Activated B cell treated with CpG ODN at 0.5 μM for 24 hours (primary cell): ENCODE results near the gene DENND5A. TPM values are rescaled to one million over a fixed set of nuclear protein-coding genes. Genes with fewer than 3 reads are reported as not detected.
"Not testable (repeated sequence)": the region's sequence is repeated elsewhere in the genome, so short reads cannot be mapped to it uniquely, and the experiment has no call there.

Experiments
- ATAC-seq: fragments of 200-7000 bp; cut with Tn5 transposase; one replicate; pipeline ENCODE4 v1.10.0; 2021; ENCODE audit warnings: low read depth, mild to moderate bottlenecking, moderate library complexity
- CTCF ChIA-PET: fragments of 350-600 bp; sonication (Branson Sonifier 250); formaldehyde crosslinking; loops from one replicate; lab custom pipeline; 2021; ENCODE audit warnings: antibody characterized with exemption; lab: Charles Lee
- POLR2A ChIA-PET: fragments of 350-600 bp; sonication (Branson Sonifier 250); formaldehyde crosslinking; loops from one replicate; lab custom pipeline; 2021; ENCODE audit warnings: antibody characterized with exemption; lab: Charles Lee
- DNase-seq: peaks from one replicate; pipeline ENCODE4 v3.0.0; 2022
- H3K27ac Mint-ChIP-seq: one replicate; pipeline ENCODE4 v1.8.0; 2020; ENCODE audit warnings: mixed read lengths
- H3K27me3 Mint-ChIP-seq: one replicate; pipeline ENCODE4 v1.8.0; 2021; ENCODE audit warnings: mixed read lengths
- H3K36me3 Mint-ChIP-seq: one replicate; pipeline ENCODE4 v1.8.0; 2021; ENCODE audit warnings: low read depth, mixed read lengths
- H3K4me1 Mint-ChIP-seq: one replicate; pipeline ENCODE4 v1.8.0; 2021; ENCODE audit warnings: mixed read lengths
- H3K4me3 Mint-ChIP-seq: one replicate; pipeline ENCODE4 v1.8.0; 2020; ENCODE audit warnings: mild to moderate bottlenecking, mixed read lengths
- H3K9me3 Mint-ChIP-seq: one replicate; pipeline ENCODE4 v1.8.0; 2020; ENCODE audit warnings: mixed read lengths
- CTCF ChIP-seq: fragments of 200-600 bp; IDR thresholded peaks from one replicate; pipeline ENCODE4 v1.8.0; 2022; ENCODE audit warnings: antibody characterized with exemption, mild to moderate bottlenecking
- intact Hi-C: fragments of 100-400 bp; cut with micrococcal nuclease; formaldehyde crosslinking; loops from one replicate; pipeline ENCODE4 v1.15.1; 2024
- total RNA-seq: library from RNA; stranded (reverse); gene quantifications from 2 replicates; pipeline ENCODE4 v1.2.3, GENCODE V29; 2022

The DENND5A gene
- total RNA-seq, 1 donor from 2014 or later, result 24.4 TPM

GRCh38 chr11:9225748-9226298 is 39.3 kb downstream of the DENND5A start:
- intact Hi-C loops, result no loop called here
- Mint-ChIP-seq H3K27me3 (no peaks in the 10 kb centered on the region), H3K4me1 (peaks cover 24% of the 10 kb centered on the region), H3K36me3 (no peaks in the 10 kb centered on the region), H3K9me3 (no peaks in the 10 kb centered on the region), H3K27ac (no peak overlapping the region), H3K4me3 (no peak overlapping the region)
- DNase-seq (no peak), ATAC-seq (no peak)
- ChIA-PET POLR2A (interaction anchor here (0.5 to 1.1 kb wide), 2 partner anchors 14 to 39 kb away, joined by 3 to 5 read pairs; no protein-coding TSS in a partner anchor), CTCF (no interaction called here)
- TF ChIP-seq CTCF, result no peak

GRCh38 chr11:9222654-9223053 is 42.5 kb downstream of the DENND5A start:
- ChIA-PET CTCF (no interaction called here), POLR2A (no interaction called here)
- no peaks in the 10 kb centered on the region for H3K36me3 Mint-ChIP-seq
- TF ChIP-seq CTCF, result no peak
- DNase-seq (no peak), ATAC-seq (no peak)
- H3K27me3 Mint-ChIP-seq, result no peaks in the 10 kb centered on the region
- H3K9me3 Mint-ChIP-seq, result no peaks in the 10 kb centered on the region
- no peak overlapping the region for H3K4me3 Mint-ChIP-seq
- H3K27ac Mint-ChIP-seq, result no peak overlapping the region
- peaks cover 21% of the 10 kb centered on the region for H3K4me1 Mint-ChIP-seq
- intact Hi-C loops, result no loop called here

GRCh38 chr11:9220853-9221252 is 44.3 kb downstream of the DENND5A start:
- H3K4me3 Mint-ChIP-seq, POLR2A ChIA-PET, CTCF ChIA-PET, intact Hi-C loops, H3K9me3 Mint-ChIP-seq, H3K27me3 Mint-ChIP-seq, H3K27ac Mint-ChIP-seq, H3K36me3 Mint-ChIP-seq, ATAC-seq, DNase-seq: not testable (repeated sequence)
- peaks cover 11% of the 10 kb centered on the region for H3K4me1 Mint-ChIP-seq

- Mint-ChIP-seq H3K27ac (no peak overlapping the region), H3K27me3 (no peaks in the 10 kb centered on the region), H3K4me3 (no peak overlapping the region), H3K9me3 (no peaks in the 10 kb centered on the region), H3K4me1 (peaks cover 16% of the 10 kb centered on the region), H3K36me3 (no peaks in the 10 kb centered on the region)
- intact Hi-C loops, result no loop called here
- DNase-seq, result no peak
- ChIA-PET CTCF (interaction anchor here (0.6 kb wide), 1 partner anchor 25 kb away, joined by 4 read pairs; no protein-coding TSS in a partner anchor), POLR2A (no interaction called here)
- TF ChIP-seq CTCF, result no peak
- no peak for ATAC-seq
These were observed 45.6 kb downstream of the DENND5A start for GRCh38 chr11:9219572-9219971.

GRCh38 chr11:9219115-9219514 is 46.0 kb downstream of the DENND5A start:
- DNase-seq (no peak), ATAC-seq (no peak)
- intact Hi-C loops, result no loop called here
- no peaks in the 10 kb centered on the region for H3K27me3 Mint-ChIP-seq
- no peak for TF ChIP-seq CTCF
- POLR2A ChIA-PET, result no interaction called here
- H3K9me3 Mint-ChIP-seq, result no peaks in the 10 kb centered on the region
- CTCF ChIA-PET, result interaction anchor here (0.6 kb wide), 1 partner anchor 25 kb away, joined by 4 read pairs; no protein-coding TSS in a partner anchor
- peaks cover 16% of the 10 kb centered on the region for H3K4me1 Mint-ChIP-seq
- H3K36me3 Mint-ChIP-seq, result no peaks in the 10 kb centered on the region
- H3K4me3 Mint-ChIP-seq, result no peak overlapping the region
- no peak overlapping the region for H3K27ac Mint-ChIP-seq
